Myocyte (in vitro differentiated cells): ENCODE results near the gene INAFM2. TPM values are rescaled to one million over a fixed set of nuclear protein-coding genes. Genes with fewer than 3 reads are reported as not detected.

Experiments used
- DNase-seq: peaks from one replicate; pipeline ENCODE4 v3.0.0-alpha.2; 2012; ENCODE audit warnings: low read depth
- total RNA-seq: library from RNA; depleted of rRNA; stranded (reverse); fragments of >200 nt; gene quantifications from 2 replicates; pipeline ENCODE4 v1.2.3, GENCODE V29; 2014

The INAFM2 gene
- total RNA-seq, 1 donor from 2014 or later = 40.5 TPM

- no peak for DNase-seq
These were observed 36.0 kb upstream of the INAFM2 start for GRCh38 chr15:40287505-40287904.

DNA sequence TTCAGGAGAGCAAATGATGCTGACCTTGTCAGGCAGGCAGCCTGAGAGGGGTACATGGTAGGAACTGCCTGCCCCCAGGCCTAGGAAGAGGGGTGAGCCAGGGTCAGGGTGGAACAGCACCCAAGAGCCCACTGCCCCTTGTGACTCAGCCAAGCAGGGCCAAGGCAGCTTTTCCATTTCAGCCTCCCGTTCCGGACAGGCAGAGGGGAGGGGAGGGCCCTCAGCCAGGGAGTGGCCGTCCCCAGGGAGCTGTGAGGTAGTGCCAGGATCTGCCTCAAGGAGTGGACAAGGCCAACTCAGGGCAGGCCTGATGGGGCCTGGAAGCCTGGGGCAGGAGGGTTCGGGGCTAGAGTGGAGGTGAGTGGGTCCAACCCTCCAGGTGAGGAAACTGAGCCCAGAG, 35.5 kb upstream of the INAFM2 start:
- DNase-seq = peak; percentile 49

DNA sequence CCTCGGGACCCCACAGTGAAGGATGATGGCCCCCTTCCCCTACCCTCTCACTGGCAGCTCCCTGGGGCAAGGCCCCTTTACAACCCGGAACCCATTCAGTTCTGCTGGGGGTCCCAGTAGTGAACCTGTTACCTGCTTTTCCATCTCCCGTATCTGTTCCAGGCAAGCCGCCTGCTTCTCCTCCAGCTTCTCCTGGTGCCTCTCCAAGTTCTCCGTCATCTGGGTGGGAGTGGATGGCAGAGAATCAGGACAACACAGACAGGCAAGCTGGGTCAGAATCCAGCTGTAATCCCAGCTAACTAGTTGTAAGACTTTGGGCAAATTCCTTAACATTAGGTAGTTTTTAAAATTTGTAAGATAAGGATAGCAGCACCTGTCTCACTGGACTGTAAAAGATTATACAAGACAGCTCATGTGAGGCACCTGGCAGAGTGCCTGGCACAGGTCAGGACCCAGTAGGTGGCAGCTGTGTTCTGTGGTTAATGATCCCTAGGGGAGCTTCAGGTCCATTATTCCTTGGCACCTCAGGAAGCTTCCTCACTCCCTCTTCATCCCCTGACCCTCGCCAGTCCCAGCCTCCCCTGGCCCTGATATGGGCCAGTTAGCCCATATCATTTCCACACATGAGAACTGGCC, 34.2 kb upstream of the INAFM2 start:
- peak; percentile 37 for DNase-seq

DNA sequence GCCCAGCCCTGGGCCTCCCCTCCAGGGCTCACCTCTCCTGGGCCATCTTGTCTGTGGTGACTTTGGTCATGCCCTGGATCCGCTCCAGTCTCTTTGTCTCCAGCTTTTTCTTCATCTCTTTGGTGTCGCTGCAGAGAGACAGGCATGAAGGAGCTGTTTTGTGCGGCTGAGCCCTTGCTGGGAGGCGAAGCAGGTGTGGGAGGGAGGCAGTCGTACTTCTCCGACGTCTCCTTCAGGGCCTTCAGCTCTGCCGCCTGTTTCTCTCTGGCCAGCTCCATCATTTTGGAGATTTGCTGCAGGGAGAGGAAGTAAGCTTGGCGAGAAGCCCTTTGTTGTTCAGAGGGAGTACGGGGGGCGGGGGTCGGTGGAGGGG, 33.0 kb upstream of the INAFM2 start:
- DNase-seq = no peak

DNA sequence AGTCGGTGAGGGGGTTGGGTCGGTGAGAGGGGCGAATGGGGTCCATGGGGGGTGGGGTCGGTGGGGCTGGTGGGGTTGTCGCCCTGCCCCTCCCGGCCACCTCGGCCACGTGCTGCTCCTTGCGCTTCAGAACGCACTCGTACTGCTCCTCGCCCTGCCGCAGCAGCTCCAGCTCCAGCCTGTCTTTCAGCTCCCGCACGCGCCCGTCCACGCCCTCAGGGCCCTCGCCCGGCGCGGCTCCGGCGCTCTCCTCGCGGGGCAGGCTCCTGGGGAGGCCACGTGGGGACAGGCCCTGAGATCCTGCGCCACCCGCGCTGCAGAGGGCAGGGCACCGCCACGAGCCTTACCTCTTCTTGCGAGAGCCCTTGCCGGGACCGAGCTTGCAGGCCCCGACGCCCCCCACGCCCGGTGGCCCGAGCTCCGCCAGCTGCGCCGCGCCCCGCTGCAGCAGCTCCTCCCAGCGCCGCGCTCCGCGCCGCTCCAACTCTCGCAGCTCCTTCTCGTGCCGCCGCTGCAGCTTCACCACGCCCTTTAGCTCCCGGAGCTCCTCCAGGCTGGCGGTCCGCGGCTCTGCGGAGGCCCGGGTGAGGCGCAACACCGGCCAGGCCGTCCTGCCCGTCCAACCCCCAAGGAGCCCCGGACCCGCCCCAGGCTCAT, 32.4 kb upstream of the INAFM2 start:
- DNase-seq = peak; percentile 58

GRCh38 chr15:40292246-40292645, 31.2 kb upstream of the INAFM2 start:
- no peak for DNase-seq

- DNase-seq = no peak
These were observed 30.5 kb upstream of the INAFM2 start for GRCh38 chr15:40293006-40293405.

- DNase-seq = no peak
These were observed 29.3 kb upstream of the INAFM2 start for GRCh38 chr15:40293905-40294895.

DNA sequence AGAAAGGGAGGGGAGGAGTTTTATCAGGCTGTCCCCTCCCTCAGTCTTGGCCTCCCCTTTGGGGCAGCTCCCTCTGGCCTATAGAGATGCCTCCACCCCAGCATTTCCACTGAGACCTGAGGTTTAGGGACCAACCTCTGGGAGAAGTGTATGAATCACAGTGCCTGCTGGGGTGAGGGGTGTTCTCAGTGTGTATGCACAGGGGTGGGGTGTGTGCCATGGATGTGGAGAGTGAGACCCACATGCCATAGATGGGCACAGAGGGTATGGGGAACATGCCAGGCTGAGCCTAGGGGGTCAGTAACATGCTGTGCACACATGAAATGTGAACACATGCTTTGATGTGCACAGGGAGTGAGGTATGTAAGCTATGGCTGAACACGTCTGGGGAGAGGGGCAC, 28.2 kb upstream of the INAFM2 start:
- no peak for DNase-seq

DNA sequence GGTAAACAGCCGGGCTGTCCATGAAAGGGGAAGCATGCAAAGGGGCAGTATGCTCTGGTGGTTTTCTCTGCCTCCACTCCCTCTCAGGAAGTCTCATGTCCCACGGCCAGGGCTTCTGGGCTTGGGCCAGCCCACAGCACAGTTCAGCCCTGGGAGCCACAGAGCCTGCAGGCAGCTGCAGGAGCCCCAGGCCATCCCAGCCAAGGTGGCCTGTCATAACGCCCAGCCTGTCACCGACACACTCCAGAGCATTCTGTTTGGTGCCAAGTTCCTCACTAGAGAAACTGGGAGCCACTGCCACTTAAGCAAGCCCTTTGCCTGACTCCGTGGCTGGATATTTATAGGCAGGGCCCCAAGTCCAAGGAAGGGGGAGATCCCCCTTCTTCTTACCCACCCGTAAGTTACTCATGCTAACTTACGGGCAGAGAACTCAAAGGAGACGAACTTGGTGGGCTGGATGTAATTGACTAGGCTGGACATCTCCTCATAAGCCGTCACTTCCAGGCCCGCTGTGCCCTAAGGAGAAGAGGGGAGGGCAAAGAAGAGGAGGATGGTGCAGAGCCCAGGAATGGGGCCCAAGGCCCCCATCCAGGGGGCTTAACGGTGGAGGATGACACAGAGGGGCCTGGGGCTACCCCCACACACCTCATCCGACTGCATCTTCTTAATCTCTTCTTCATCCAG, 27.5 kb upstream of the INAFM2 start:
- peak; percentile 23 for DNase-seq

DNA sequence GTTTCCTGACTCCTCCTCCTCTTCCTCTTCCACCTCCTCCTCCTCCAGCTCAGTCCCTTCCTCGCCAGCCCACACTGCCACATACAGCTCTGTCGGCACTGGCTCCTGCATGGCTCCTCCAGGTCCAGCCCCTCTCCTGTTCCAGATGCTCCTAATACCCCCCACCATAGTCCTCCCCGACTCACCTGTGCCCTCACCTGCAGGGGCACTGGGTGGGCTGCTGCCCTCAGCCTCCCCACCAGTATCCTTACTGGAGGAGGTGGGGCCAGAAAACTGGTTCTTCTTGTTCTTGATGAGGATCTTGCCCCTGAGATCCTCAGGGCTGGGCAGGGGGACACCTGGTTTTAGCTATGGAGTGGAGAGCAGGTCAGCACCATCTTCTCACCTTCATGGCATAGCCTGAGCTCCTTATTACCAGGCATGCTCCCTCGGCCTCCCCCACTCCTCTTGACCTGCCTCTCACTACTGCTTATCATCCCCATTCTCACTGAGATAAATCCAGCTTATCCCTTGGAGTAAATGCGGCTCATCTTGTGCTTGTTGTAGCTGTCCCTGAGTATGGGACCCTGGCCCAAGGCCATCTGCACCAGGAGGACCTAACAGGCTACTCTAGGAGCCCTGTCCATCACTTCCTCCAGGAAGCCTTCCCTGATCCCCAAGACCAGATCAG, 26.8 kb upstream of the INAFM2 start:
- no peak for DNase-seq

- DNase-seq = no peak
These were observed 26.1 kb upstream of the INAFM2 start for GRCh38 chr15:40297356-40297755.

DNA sequence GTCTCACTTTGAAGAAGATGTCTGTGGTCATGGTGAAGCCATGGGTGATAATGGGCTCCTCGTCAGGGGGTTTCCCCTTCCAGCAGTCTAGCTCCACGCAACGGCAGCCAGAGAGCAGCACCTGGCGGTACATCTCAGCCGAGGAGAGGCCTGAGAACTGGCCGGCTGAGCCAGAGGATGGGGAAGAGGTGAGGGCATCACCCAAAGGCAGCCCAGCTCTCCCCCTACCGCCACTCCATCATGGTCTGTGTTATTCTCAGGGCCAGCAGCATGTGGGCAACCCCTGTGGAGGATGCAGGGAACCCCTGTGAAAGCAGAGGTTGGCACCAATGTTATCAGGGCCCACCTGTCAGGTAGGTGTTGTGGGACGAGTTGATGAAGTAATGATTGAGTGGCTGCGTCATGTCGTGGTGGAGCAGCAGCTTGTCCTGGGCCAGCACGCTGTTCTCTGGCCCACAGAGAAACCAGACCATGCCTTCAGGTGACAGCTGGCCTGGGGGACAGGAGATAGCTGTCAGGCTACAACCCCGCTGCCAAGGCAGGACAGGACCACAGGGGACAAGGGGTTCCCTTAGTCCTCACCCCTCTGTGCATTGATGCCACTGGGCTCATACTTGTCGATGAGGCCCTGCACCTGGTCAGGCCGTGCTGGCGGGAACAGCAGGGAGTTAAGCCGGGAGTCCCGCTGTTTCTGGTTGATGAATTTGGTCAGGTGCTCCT, 25.1 kb upstream of the INAFM2 start:
- no peak for DNase-seq

- no peak for DNase-seq
These were observed 23.1 kb upstream of the INAFM2 start for GRCh38 chr15:40300367-40300766.

DNA sequence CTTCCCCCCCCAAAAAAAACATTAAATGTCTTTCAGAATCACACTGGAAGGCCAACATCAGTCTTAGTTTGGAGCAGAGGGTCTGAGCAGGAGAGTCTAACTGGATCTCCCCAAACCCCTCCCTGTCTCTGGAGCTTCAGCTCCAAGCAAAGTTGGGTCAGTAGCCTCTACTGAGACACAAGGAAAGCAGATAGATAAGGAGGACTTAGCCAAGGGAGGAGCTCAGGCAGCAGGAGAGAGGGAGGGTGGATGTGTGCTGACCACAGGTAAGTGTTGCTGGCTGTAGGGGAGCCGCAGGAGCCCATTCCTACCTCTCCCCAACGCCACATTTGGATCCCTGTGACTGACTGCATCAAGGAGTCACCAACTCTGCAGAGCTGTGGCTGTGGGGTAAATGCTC, 22.7 kb upstream of the INAFM2 start:
- DNase-seq = no peak

GRCh38 chr15:40301467-40302179, 21.9 kb upstream of the INAFM2 start:
- no peak for DNase-seq

DNA sequence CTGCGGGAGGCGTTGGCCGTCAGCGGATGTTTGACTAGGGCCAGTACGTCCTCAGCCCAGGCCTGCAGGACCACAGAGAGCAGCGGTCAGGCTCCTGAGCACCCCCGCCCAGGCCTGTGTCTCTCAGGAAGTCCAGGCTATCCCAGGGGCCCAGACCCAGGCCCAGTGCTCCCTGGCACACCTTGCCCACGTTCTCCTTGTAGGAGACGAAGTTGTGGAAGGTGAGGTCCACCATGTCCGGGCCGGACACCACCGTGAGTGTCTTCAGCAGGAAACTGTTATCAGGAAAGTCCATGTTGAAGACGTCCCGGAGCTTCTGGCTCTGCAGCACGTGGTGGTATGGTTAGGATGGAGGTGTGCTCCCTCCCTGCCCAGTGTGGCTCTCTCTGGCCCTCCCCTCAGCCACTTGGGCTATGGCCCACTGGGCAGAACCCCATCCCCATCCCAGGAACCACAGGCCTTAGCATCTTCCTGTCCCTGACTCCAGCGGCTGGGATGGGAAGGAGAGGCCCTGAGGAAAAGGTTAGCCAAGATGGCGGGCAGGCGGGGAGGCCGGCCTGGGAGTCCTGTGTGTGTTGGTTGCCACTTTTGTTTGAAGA, 21.1 kb upstream of the INAFM2 start:
- DNase-seq = no peak

DNA sequence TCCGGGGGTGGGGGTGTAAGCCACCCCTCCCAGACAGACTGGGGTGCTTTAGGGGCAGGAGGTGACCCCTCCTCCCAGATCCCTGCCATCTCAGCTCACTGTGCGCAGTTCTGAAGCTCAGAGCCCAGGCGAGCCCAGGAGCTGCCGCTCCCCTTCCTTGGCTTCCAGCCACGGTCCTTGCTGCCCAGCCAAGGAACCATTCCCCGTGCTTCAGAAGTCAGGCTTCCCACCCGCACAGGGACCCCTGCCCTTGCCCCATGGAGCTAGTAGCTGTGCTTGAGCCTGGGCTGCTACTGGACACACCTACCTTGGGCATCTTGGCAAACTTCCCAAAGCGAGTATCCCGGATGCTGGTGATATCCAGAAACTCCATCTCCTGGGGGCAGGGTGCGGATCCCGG, 20.5 kb upstream of the INAFM2 start:
- no peak for DNase-seq

DNA sequence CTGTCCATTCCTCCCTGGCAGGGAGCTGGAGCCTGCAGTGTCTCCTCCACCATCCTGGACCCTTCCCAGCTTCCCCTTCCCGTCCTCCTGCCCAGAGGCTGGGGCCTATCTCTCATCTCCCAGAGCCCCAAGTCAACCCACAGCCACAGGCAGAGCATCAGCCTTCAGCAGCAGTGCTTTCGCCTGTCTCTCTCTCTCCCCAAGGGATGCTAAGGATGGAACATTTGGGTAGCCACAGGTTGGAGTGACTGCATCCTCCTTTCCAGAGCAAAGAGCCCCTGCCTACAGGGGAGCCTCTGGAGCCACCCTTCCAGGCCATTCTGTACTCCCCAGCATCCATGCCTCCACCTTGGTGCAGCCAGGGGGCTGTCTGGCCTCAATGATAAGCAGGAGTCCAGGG, 19.9 kb upstream of the INAFM2 start:
- DNase-seq = no peak
